Stimulated activated naive CD4-positive, alpha-beta T cell treated with Interleukin-2 at 50 U/mL for 16 hours (primary cell): ENCODE measurements around the gene SOD1.
"Not testable (repeated sequence)": the region's sequence is repeated elsewhere in the genome, so short reads cannot be mapped to it uniquely, and the experiment has no call there.

Experiments
- DNase-seq: peaks from one replicate; lab custom pipeline; 2025; lab: John Stamatoyannopoulos, UW

SOD1 gene

GRCh38 chr21:31659536-31660258, at the start of gene SOD1:
TSS of gene SOD1 (plus strand) at chr21:31659693. CDS start at chr21:31659770, 77 bp downstream.
- DNase-seq = peak; percentile 96

- DNase-seq = no peak
Observed at GRCh38 chr21:31611445-31611844, 48.0 kb upstream of the SOD1 start.

DNA sequence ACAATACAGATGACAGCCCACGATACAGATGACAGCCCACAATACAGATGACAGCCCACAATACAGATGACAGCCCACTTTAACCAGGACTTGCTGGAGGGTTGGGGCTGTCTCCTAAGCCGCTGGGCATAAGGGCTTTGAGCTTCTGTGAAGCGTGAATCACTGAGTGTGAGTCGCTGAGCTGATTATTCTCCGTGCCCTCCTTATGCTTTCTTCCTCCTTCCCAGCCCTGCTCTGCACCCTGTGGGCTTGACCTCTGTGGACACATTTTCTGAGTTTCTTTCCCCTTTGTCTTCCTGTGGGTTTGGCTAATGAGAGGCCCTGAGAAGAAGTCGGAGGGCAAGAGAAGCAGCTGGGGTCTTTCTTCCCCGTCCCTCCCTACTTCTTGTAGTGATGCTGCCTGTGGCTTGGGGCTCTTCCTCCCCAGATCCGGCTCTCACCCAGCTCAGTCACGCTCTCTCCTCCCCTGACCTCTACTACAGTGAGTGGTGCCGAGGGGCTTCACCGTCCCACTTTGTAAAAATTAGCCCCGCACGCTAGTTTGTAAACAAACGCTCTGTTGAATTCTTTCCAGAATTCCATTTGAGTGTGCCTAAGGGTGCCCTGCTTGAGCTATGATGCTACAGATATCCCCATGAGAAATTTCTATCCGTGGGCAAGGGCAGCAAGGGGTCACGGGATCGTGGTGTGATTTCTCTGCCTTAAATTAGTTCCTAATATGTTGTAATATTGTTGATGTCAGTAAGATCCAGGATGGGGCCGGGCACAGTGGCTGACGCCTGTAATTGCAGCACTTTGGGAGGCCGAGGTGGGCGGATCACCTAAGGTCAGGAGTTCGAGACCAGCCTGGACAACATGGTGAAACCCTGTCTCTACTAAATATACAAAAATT, 46.4 kb upstream of the SOD1 start:
- no peak for DNase-seq

DNA sequence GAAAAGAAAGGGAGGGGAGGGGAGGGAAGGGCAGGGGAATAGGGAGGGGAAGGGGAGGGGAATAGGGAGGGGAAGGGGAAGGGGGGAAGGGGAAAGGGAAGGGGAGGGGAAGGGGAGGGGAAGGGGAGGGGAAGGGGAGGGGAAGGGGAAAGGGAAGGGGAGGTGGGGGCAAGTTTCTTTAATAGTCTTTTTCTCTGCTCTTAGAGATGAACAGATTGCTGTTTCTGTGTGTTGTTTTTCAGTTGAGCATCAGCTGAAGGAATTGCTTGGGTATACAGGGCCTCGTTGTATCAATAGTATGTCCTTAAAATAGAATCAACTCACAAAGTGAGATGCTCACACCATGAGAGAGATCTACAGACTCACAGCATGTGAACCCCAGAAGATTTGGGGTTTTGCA, 44.8 kb upstream of the SOD1 start:
- no peak for DNase-seq

DNA sequence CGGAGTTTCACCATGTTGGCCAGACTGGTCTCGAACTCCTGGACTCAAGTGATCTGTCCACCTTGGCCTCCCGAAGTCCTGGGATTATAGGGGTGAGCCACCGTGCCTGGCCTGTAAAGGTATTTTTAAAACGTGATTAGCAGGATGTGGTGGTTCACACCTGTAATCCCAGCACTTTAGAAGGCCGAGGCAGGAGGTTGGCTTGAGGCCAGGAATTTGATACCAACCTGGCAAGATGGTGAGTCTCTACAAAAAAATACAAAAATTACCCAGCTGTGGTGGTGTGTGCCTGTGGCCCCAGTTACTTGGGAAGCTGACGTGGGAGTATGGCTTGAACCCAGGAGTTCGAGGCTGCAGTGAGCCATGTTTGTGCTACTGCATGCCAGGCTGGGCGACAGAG, 43.3 kb upstream of the SOD1 start:
- DNase-seq = no peak

DNA sequence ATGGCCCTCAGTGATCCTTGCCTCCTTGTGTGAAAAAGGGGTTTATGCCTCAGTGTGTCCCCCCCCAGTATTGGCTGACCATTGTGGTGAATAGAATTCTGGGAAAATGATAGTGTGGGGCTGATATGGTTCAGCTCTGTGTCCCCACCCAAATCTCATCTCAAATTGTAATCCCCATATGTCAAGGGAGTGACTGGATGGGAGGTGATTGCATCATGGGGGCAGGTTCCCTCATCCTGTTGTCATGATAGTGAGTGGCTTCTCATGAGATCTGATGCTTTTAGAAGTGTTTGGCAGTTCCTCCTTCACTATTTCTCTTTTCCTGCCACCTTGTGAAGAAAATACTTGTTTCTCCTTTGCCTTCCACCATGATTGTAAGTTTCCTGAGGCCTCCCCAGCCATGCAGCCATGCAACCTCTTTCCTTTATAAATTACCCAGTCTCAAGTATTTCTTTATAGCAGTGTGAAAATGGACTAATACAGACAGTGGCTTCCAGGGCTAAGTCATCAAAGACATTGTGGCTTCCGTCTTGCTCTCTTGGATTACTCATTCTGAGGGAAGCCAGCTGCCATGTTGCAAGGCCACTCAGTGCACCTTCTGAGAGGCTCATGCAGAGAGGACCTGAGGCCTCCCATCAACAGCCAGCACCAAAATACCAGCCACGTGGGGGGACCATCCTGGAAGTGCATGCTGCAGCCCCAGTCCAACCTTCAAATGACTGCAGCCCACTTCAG, 40.6 kb upstream of the SOD1 start:
- no peak for DNase-seq

- DNase-seq = no peak
Observed at GRCh38 chr21:31622397-31622796, 37.1 kb upstream of the SOD1 start.

- no peak for DNase-seq
Observed at GRCh38 chr21:31623664-31624063, 35.8 kb upstream of the SOD1 start.

DNA sequence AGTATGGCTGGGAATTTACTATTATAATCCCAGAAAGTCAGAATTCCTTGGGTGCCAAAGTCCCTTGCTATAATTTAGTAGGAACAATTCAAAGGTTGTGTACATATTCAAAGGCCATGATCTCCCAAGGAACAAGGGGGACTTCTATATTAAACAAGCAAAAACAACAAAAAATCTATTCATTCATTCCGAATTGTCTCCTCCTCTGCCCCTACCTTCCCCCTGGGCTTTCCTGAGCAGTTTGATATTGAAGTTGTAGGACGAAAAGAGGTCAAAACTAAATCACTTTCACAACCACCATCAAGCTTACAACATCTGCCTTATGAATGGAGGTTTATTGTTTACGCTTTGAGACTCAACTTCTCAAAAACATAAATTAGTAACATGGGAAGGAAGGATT, 35.3 kb upstream of the SOD1 start:
- no peak for DNase-seq

DNA sequence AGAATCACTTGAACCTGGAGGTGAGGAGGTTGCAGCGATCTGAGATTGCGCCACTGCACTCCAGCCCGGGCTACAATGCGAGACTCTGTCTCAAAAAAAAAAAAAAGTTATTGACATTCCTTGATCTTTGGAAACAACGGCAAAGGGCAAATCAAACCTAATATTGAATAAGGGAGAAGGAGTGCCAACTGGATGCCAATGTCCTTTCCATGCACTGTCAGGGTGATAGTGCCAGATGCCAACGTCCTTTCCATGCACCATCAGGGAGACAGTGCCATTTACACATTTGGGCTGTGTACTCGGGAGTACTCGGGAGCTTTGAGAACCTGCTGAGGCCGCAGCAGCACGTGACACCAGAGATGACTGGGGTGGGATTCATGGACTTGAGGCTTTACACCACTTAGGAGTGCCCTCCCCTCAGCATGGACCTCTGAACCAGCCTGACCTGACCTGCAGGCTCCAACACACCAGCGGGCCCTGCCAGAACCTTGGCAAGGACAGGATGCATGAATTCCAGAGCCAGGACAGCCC, 34.5 kb upstream of the SOD1 start:
- no peak for DNase-seq

GRCh38 chr21:31629972-31630711, 29.4 kb upstream of the SOD1 start:
- no peak for DNase-seq

GRCh38 chr21:31631881-31632280, 27.6 kb upstream of the SOD1 start:
- DNase-seq = not testable (repeated sequence)

DNA sequence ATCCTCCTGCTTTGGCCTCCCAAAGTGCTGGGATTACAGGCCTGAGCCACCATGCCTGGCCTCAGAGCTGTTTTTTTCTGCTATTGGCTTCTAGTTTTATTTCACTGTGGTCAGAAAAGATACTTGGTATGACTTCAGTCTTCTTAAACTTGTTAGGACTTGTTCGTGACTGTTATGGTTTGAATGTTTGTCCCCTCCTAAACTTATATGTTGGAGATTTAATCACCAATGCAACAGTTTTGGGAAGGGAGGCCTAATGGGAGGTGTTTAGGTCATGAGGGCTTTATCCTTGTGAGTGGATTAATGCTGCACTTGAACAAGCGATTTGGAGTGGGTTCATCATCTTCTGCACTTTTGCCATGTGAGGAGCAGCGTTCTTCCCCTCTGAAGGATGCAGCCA, 24.5 kb upstream of the SOD1 start:
- no peak for DNase-seq

DNA sequence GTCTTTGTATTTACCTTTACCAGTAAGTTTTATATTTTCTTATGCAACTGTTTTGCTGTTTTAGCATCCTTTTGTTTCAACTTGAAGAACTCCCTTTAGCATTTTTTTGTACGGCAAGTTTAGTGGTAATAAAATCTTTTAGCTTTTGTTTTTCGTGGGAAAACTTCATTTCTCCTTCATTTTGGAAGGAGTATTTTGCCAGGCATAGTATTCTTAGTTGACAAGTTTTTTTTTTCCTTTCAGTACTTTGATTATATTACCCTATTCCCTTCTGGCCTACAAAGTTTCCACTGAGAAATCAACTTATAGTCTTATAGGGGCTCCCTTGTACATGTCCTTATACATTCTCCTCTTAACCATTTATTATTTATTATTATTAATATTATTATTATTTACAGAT, 22.6 kb upstream of the SOD1 start:
- DNase-seq = no peak

DNA sequence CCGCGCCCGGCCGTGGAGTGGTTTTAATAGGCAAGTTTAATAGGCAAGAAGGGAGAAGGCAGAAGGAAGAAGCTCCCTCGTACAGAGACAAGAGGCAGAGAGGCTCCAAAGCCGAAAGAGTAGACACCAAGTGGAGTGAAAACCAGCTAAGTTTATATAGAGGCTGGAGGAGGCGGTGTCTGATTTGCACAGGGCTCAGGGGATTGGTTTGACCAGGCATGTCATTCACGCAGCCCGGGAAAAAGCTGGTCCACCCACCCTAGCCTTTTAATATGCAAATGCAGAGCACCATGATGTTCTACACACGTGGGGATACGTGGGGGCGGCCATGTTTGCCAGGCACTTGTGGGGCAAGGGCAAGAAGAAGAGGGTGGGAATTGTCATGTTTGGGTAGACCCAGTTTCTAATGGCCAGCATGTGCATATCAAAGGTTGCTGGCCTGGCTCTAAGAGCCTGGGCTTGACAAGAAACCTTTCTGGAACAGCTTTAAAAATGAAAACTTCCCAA, 18.0 kb upstream of the SOD1 start:
- DNase-seq = no peak

GRCh38 chr21:31644643-31645042, 14.8 kb upstream of the SOD1 start:
- no peak for DNase-seq

DNA sequence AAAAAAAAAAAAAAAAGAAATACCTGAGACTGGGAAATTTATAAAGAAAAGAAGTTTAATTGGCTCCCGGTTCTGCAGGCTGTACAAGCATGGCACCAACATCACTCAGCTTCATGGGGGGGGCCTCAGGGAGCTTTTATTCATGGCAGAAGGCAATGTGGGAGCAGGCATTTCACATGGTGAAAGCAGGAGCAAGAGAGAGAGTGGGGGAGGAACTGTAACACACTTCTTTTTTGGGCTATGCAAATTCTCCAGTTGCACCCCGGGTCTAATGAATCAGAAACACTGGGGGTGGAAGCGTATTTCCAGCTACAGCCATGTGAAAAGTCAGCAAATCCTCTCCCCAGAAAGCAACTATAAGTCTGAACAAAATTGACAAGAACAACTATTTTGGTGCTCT, 11.8 kb upstream of the SOD1 start:
- DNase-seq = no peak

DNA sequence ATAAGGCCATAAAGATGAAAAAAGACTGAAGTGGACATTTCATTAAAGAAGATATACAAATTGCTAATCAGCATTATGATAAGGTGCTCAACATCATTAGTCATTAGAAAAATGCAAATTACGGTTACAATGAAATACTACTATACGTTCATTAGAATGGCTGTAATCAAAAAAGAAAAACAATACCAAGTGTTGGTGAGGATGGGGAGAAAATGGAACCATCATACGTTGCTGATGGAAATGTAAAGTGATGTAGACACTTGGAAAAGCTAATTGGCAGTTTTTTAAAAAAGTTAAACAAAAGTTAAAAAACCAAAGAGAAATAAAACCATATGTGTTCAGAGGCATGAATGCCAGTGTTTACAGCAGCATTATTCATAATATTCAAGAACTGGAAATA, 8.6 kb upstream of the SOD1 start:
- no peak for DNase-seq

DNA sequence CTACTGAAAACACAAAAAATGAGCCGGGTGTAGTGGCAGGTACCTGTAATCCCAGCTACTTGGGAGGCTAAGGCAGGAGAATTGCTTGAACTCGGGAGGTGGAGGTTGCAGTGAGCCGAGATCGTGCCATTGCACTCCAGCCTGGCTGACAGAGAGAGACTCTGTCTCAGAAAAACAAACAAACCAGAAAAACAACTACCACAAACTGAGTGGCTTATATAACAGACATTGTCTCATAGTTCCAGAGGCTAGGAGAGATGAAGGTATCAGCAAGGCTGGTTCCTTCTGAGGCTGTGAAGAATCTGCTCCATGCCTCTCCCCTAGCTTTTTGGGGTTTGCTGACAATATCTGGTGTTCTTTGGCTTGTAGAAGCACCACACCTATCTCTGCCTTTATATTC, 8.0 kb upstream of the SOD1 start:
- DNase-seq = not testable (repeated sequence)

DNA sequence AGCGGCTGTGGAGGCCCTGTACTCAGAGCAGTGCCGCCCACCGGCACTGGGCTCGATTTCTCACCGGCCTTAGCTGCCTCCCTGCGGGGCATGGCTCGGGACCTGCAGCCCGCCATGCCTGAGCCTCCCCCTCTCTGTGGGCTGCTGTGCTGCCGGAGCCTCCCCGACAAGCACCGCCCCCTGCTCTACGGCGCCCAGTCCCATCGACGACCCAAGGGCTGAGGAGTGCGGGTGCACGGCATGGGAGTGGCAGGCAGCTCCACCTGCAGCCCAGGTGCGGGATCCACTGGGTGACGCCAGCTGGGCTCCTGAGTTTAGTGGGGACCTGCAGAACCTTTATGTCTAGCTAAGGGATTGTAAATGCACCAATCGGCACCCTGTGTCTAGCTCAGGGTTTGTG, 5.2 kb upstream of the SOD1 start:
- no peak for DNase-seq

- DNase-seq = not testable (repeated sequence)
Observed at GRCh38 chr21:31654821-31655580, 4.5 kb upstream of the SOD1 start.
